ENCODE results near the gene TAF5L. TPM values are rescaled to one million over a fixed set of nuclear protein-coding genes. Genes with fewer than 3 reads are reported as not detected.

Gene TAF5L
- total RNA-seq, 5 donors from 2014 or later (not counting 1 experiment from before 2014, with no cell fraction given): 18.8 to 28.9 (median 21.9) TPM

DNA sequence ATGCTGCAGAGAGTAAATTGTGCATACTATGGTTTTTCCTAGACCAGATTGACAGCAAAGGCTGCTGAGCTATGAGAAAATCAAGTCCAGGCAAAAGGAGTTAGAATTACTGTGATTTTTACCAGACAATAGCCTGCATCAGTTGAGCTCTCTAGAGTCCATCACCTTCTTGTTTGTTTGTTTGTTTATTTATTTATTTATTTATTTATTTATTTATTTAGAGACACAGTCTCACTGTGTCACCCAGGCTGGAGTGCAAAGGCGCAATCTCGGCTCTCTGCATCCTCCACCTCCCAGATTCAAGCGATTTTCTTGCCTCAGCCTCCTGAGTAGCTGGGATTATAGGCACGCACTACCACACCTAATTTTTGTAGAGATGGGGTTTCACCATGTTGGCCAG, 43.2 kb downstream of the TAF5L start:
- Mint-ChIP-seq H3K4me3 (no peak overlapping the region), H3K36me3 (no peaks in the 10 kb centered on the region), H3K27ac (no peak overlapping the region), H3K27me3 (peaks cover 4 to 6% of the 10 kb centered on the region in 2 donors), H3K4me1 (peaks cover 0 to 4% (median 0%) of the 10 kb centered on the region in 3 donors), H3K9me3 (no peaks in the 10 kb centered on the region)
- H3K9me3 ChIP-seq: no peaks in the 10 kb centered on the region
- POLR2A ChIA-PET: no interaction called here
- H3K4me1 ChIP-seq (ENCODE audit: control insufficient read depth in 1 of 2, extremely low read depth in 1 of 2, insufficient read depth in 2 of 2, low read length in 2 of 2): no peaks in the 10 kb centered on the region
- WGBS (ENCODE audit: insufficient coverage): no CpG with 5 or more reads among the region's 4 CpGs
- no peak for ATAC-seq (replicated peaks in 1 of 4)
- H3K4me3 ChIP-seq (ENCODE audit: control insufficient read depth in 1 of 2, extremely low read depth in 1 of 2, low read length in 1 of 2): no peak overlapping the region
- H3K27ac ChIP-seq (ENCODE audit: low read length): no peak overlapping the region
- no peaks in the 10 kb centered on the region for H3K36me3 ChIP-seq (ENCODE audit: control insufficient read depth in 2 of 2, extremely low read depth in 1 of 2, insufficient read depth in 1 of 2, low read length in 1 of 2)
- no peaks in the 10 kb centered on the region for H3K27me3 ChIP-seq (replicated peaks in 1 of 2; ENCODE audit: control insufficient read depth in 2 of 2, extremely low read depth in 1 of 2, insufficient read depth in 2 of 2, low read length in 1 of 2)
- CTCF ChIA-PET: no interaction called here
- no peak for DNase-seq

DNA sequence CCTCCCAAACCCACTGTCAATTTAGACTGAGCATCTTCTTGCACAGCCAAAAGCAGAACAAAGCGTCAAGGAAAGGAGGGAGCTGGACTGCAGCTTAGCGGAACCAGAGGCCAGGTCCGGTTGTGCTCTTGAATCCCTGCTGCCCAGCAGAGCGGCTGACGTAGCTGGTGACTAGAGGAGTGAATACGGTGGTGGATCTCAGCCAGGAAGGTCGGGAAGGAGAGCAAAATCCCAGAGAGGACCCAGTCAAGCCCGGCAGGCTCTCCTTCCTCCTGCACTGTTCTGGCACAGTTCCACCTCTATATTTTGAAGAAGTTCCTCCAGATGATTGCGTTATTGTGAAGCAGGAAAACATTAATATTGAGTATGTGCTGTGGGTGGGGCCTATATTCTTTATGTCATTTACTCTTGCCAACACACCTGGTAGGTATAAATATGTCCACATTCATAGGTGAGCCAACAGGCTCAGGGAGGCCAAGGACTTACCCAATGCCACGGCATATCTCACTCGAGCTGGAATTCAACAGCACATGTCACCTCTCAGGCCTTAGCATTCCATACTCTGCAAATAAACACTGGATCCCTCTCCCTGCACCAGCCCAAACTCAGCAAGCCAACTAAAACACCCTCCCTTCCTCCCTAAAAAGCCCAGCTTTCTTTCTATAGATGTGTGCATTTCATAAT, 43.8 kb downstream of the TAF5L start:
- peaks cover 4 to 6% of the 10 kb centered on the region in 2 donors for H3K27me3 Mint-ChIP-seq
- 92% methylated on average over 7 of the region's 11 CpGs for WGBS (ENCODE audit: insufficient coverage)
- no peak for DNase-seq
- ChIA-PET POLR2A (no interaction called here), CTCF (no interaction called here)
- ATAC-seq (replicated peaks in 1 of 4): no peak
- H3K27ac Mint-ChIP-seq: no peak overlapping the region
- Histone ChIP-seq H3K9me3 (no peaks in the 10 kb centered on the region), H3K27ac (ENCODE audit: low read length) (no peak overlapping the region), H3K27me3 (replicated peaks in 1 of 2; ENCODE audit: control insufficient read depth in 2 of 2, extremely low read depth in 1 of 2, insufficient read depth in 2 of 2, low read length in 1 of 2) (peaks cover 0 to 4% of the 10 kb centered on the region in 2 experiments), H3K4me1 (ENCODE audit: control insufficient read depth in 1 of 2, extremely low read depth in 1 of 2, insufficient read depth in 2 of 2, low read length in 2 of 2) (no peaks in the 10 kb centered on the region), H3K4me3 (ENCODE audit: control insufficient read depth in 1 of 2, extremely low read depth in 1 of 2, low read length in 1 of 2) (no peak overlapping the region), H3K36me3 (ENCODE audit: control insufficient read depth in 2 of 2, extremely low read depth in 1 of 2, insufficient read depth in 1 of 2, low read length in 1 of 2) (no peaks in the 10 kb centered on the region)
- H3K4me1 Mint-ChIP-seq: peaks cover 0 to 4% (median 0%) of the 10 kb centered on the region in 3 donors
- H3K9me3 Mint-ChIP-seq: no peaks in the 10 kb centered on the region
- H3K36me3 Mint-ChIP-seq: no peaks in the 10 kb centered on the region
- H3K4me3 Mint-ChIP-seq: no peak overlapping the region

DNA sequence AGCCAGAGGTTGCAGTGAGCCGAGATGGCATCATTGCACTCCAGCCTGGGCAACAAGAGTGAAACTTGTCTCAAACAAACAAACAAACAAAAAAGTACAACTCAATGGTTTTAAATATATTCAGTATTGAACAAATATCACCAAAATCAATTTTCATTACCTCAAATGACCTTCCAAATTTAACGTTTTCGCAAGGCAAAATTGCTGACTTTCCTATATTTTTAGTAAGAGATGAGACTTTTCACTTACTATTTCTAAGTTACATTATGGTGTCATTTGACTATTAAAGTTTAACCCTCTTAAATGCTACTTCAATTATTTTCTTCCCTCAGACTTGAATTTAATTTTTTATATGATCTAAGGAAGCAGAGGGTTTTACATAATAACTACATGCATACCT, 44.4 kb downstream of the TAF5L start:
- Mint-ChIP-seq H3K4me1 (peaks cover 0 to 4% (median 0%) of the 10 kb centered on the region in 3 donors), H3K36me3 (no peaks in the 10 kb centered on the region), H3K9me3 (no peaks in the 10 kb centered on the region), H3K4me3 (no peak overlapping the region), H3K27me3 (peaks cover 4 to 6% of the 10 kb centered on the region in 2 donors), H3K27ac (no peak overlapping the region)
- Histone ChIP-seq H3K36me3 (ENCODE audit: control insufficient read depth in 2 of 2, extremely low read depth in 1 of 2, insufficient read depth in 1 of 2, low read length in 1 of 2) (no peaks in the 10 kb centered on the region), H3K27me3 (replicated peaks in 1 of 2; ENCODE audit: control insufficient read depth in 2 of 2, extremely low read depth in 1 of 2, insufficient read depth in 2 of 2, low read length in 1 of 2) (peaks cover 0 to 4% of the 10 kb centered on the region in 2 experiments), H3K9me3 (no peaks in the 10 kb centered on the region), H3K27ac (ENCODE audit: low read length) (no peak overlapping the region), H3K4me3 (ENCODE audit: control insufficient read depth in 1 of 2, extremely low read depth in 1 of 2, low read length in 1 of 2) (no peak overlapping the region), H3K4me1 (ENCODE audit: control insufficient read depth in 1 of 2, extremely low read depth in 1 of 2, insufficient read depth in 2 of 2, low read length in 2 of 2) (no peaks in the 10 kb centered on the region)
- no peak for ATAC-seq (replicated peaks in 1 of 4)
- DNase-seq: no peak
- CTCF ChIA-PET: no interaction called here
- POLR2A ChIA-PET: no interaction called here
- no CpG with 5 or more reads among the region's 3 CpGs for whole genome bisulfite sequencing (ENCODE audit: insufficient coverage)

DNA sequence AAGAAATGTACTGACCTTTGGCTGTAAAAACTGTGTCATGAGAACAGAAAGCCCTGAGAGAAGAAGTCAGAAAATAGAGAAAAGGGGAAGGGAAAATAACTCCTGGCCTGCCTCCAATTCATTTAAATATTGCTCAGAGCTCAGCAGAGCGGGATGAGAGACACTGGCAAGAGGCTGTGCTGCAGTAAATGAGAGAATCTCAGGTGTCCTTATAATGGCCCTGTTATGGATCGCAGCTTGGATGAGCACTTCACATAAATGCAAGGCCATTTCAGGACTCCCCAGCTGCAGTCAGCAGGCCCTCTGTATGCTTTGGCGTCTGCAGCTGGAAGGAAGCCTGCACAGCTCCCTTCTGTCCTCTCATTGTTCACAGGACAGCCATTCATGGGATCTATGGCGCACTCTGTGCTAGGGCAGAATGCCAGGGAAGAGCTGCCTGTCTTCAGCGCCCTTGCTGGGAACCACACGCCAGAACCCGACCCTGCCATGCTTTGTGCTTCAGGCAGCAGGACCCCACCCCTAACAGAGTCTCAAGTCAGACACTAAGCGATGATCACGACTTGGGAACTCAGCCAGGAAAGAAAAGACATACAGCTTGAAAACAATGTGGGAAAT, 46.8 kb downstream of the TAF5L start:
- H3K27ac ChIP-seq (ENCODE audit: low read length): no peak overlapping the region
- H3K9me3 Mint-ChIP-seq: no peaks in the 10 kb centered on the region
- POLR2A ChIA-PET: no interaction called here
- H3K4me3 ChIP-seq (ENCODE audit: control insufficient read depth in 1 of 2, extremely low read depth in 1 of 2, low read length in 1 of 2): no peak overlapping the region
- H3K4me1 ChIP-seq (ENCODE audit: control insufficient read depth in 1 of 2, extremely low read depth in 1 of 2, insufficient read depth in 2 of 2, low read length in 2 of 2): no peaks in the 10 kb centered on the region
- H3K27me3 Mint-ChIP-seq: peaks cover 4 to 6% of the 10 kb centered on the region in 2 donors
- CTCF ChIA-PET: no interaction called here
- 91% methylated on average over 6 of the region's 9 CpGs for WGBS (ENCODE audit: insufficient coverage)
- no peaks in the 10 kb centered on the region for H3K36me3 Mint-ChIP-seq
- H3K36me3 ChIP-seq (ENCODE audit: control insufficient read depth in 2 of 2, extremely low read depth in 1 of 2, insufficient read depth in 1 of 2, low read length in 1 of 2): no peaks in the 10 kb centered on the region
- H3K9me3 ChIP-seq: no peaks in the 10 kb centered on the region
- ATAC-seq (replicated peaks in 1 of 4) (no peak), DNase-seq (no peak)
- H3K27ac Mint-ChIP-seq: no peak overlapping the region
- H3K4me3 Mint-ChIP-seq: no peak overlapping the region
- peaks cover 0 to 4% (median 0%) of the 10 kb centered on the region in 3 donors for H3K4me1 Mint-ChIP-seq
- peaks cover 0 to 4% of the 10 kb centered on the region in 2 experiments for H3K27me3 ChIP-seq (replicated peaks in 1 of 2; ENCODE audit: control insufficient read depth in 2 of 2, extremely low read depth in 1 of 2, insufficient read depth in 2 of 2, low read length in 1 of 2)

DNA sequence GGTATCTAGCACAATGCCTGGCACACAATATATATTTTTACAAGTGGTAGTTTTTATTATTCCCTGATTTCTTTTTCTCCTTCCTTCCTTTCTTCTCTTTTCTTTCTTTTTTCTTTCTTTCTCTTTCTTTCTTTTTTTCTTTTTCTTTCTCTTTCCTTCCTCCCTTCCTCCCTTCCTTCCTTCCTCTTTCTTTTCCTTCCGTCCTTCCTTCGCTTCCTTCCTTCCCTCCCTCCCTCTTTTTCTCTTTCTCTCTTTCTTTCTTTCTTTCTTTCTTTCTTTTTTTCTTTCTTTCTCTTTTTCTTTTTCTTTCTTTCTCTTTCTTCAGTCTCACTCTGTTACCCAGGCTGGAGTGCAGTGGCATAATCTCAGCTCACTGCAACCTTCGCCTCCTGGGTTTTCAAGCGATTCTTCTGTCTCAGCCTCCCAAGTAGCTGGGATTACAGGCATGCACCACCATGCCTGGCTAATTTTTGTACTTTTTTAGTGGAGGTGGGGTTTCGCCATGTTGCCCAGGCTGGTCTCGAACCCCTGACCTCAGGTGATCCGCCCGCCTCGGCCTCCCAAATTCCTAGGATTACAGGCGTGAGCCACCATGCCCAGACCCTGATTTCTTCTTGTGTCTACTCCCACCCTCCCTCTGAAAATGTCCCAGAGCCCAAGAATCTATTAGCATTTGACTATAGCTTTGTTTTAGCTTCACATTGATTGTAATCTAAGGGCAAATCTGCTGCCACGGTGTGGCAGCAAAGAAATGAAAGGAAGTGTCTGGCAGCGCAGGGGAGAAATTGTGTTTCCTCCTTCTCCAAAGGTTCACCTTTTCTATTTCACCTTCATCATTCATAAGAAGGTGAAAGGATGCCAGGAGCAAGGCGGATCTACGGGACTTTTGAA, 47.5 kb downstream of the TAF5L start:
- Mint-ChIP-seq H3K4me1 (peaks cover 0 to 4% (median 0%) of the 10 kb centered on the region in 3 donors), H3K27ac (no peak overlapping the region), H3K9me3 (no peaks in the 10 kb centered on the region), H3K36me3 (no peaks in the 10 kb centered on the region), H3K4me3 (no peak overlapping the region), H3K27me3 (peaks cover 4 to 13% of the 10 kb centered on the region in 2 donors)
- no peaks in the 10 kb centered on the region for H3K4me1 ChIP-seq (ENCODE audit: control insufficient read depth in 1 of 2, extremely low read depth in 1 of 2, insufficient read depth in 2 of 2, low read length in 2 of 2)
- H3K9me3 ChIP-seq: no peaks in the 10 kb centered on the region
- ChIA-PET CTCF (no interaction called here), POLR2A (no interaction called here)
- no peak for ATAC-seq (replicated peaks in 1 of 4)
- no peaks in the 10 kb centered on the region for H3K36me3 ChIP-seq (ENCODE audit: control insufficient read depth in 2 of 2, extremely low read depth in 1 of 2, insufficient read depth in 1 of 2, low read length in 1 of 2)
- no peak overlapping the region for H3K4me3 ChIP-seq (ENCODE audit: control insufficient read depth in 1 of 2, extremely low read depth in 1 of 2, low read length in 1 of 2)
- H3K27ac ChIP-seq (ENCODE audit: low read length): no peak overlapping the region
- DNase-seq: no peak
- H3K27me3 ChIP-seq (replicated peaks in 1 of 2; ENCODE audit: control insufficient read depth in 2 of 2, extremely low read depth in 1 of 2, insufficient read depth in 2 of 2, low read length in 1 of 2): peaks cover 0 to 4% of the 10 kb centered on the region in 2 experiments
- 86% methylated on average over 5 of the region's 14 CpGs for WGBS (ENCODE audit: insufficient coverage)

DNA sequence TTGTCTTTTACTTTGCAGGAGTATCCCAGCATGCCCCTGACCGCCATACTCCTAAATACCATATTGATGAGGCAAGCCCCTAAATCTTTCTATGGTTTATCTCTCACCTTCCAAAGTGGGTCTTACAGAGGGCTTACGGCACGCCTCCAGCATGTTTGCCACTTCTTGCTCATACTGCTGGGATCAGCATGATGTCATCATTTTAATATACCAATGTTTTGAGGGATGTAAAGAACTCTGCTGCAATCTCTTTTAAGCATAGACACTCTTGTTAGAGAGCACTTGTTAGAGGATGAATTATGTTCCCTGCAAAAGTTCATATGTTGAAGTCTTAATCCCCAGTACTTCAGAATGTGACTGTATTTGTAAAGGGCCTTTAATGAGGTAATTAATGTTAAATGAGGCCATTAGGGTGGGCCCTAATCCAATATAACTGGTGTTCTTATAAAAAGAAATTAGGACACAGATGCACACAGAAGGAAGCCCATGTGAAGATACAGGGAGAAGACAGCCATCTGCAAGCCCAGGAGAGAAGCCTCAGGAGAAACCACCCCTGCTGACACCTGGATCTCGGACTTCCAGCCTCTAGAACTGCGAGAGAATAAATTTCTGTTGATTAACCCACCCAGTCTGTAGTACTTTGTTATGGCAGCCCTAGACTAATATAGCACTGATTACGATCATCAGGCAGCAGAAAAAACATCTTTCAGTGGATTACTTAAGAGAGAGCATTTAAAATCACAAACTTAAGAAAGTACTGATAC, 51.1 kb downstream of the TAF5L start:
- no peaks in the 10 kb centered on the region for H3K9me3 ChIP-seq
- H3K27me3 ChIP-seq (replicated peaks in 1 of 2; ENCODE audit: control insufficient read depth in 2 of 2, extremely low read depth in 1 of 2, insufficient read depth in 2 of 2, low read length in 1 of 2): peaks cover 0 to 4% of the 10 kb centered on the region in 2 experiments
- WGBS (ENCODE audit: insufficient coverage): 92% methylated on average over 2 of the region's 6 CpGs
- no peaks in the 10 kb centered on the region for H3K36me3 ChIP-seq (ENCODE audit: control insufficient read depth in 2 of 2, extremely low read depth in 1 of 2, insufficient read depth in 1 of 2, low read length in 1 of 2)
- H3K27ac ChIP-seq (ENCODE audit: low read length): no peak overlapping the region
- no peak overlapping the region for H3K27ac Mint-ChIP-seq
- no peak overlapping the region for H3K4me3 ChIP-seq (ENCODE audit: control insufficient read depth in 1 of 2, extremely low read depth in 1 of 2, low read length in 1 of 2)
- no peak overlapping the region for H3K4me3 Mint-ChIP-seq
- POLR2A ChIA-PET: no interaction called here
- no peak for ATAC-seq (replicated peaks in 1 of 4)
- CTCF ChIA-PET: no interaction called here
- H3K36me3 Mint-ChIP-seq: no peaks in the 10 kb centered on the region
- no peaks in the 10 kb centered on the region for H3K4me1 ChIP-seq (ENCODE audit: control insufficient read depth in 1 of 2, extremely low read depth in 1 of 2, insufficient read depth in 2 of 2, low read length in 2 of 2)
- peaks cover 4 to 13% of the 10 kb centered on the region in 2 donors for H3K27me3 Mint-ChIP-seq
- no peak for DNase-seq
- no peaks in the 10 kb centered on the region for H3K9me3 Mint-ChIP-seq
- H3K4me1 Mint-ChIP-seq: peaks cover 0 to 4% (median 0%) of the 10 kb centered on the region in 3 donors

All from T-cell (primary cell).